ENCODE data around the gene HECTD3.

The HECTD3 gene

GRCh38 chr1:45023663-45024062, 12.5 kb upstream of the HECTD3 start:
- no peak for TF ChIP-seq CTCF (IDR thresholded peaks at IDR 0.05)
- Histone ChIP-seq H3K9me3 (no peaks in the 10 kb centered on the region), H3K36me3 (no peaks in the 10 kb centered on the region), H3K4me3 (no peak overlapping the region), H3K27ac (no peak overlapping the region), H3K4me1 (peaks cover 0 to 1% (median 0%) of the 10 kb centered on the region in 4 donors), H3K27me3 (no peaks in the 10 kb centered on the region)
- intact Hi-C loops (cut with DNase I; ENCODE audit: low total_unique reads): no loop called here
- DNase-seq: no peak

DNA sequence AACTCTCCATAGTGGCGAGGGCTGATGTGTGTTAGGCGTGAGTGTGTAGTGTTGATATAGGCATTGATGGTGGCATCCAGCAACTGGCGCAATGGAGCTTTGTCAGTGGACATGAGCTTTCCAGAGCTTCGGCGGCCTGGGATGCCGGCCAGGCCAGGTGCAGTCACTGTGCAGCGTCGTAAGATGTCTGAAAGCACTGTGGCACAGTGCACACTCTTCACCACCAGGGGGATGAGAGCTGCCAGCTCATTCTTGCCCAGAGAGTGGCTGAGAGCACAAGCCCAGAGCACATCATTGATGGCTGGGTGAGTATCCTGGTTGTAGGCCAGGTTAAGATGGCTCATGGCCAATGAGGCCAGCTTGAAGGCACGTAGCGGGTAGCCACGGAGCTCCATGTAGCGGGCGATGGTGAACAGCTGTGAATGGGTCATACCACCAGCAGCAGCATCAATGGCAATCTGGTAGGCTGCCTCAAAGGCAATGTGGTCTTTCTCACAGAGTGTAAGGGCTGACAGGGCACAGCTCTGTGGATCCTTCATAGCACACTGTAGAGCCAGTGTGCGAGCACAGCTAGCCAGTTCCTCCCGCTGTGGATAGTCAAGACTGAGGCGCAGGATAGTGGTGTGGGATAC, 7.6 kb upstream of the HECTD3 start:
- DNase-seq: no peak

GRCh38 chr1:45016767-45017166, 5.6 kb upstream of the HECTD3 start:
- Histone ChIP-seq H3K27me3 (no peaks in the 10 kb centered on the region), H3K4me1 (peaks cover 5 to 32% (median 21%) of the 10 kb centered on the region in 4 donors), H3K27ac (no peak overlapping the region), H3K9me3 (no peaks in the 10 kb centered on the region), H3K4me3 (no peak overlapping the region), H3K36me3 (peaks cover 0 to 8% (median 0%) of the 10 kb centered on the region in 3 donors)
- intact Hi-C loops (cut with DNase I; ENCODE audit: low total_unique reads): no loop called here
- no peak for DNase-seq
- no peak for TF ChIP-seq CTCF (IDR thresholded peaks at IDR 0.05)

More for the DNA sequence above, 7.6 kb upstream of the HECTD3 start:
- intact Hi-C loops (cut with DNase I; ENCODE audit: low total_unique reads): no loop called here
- no peak overlapping the region for H3K27ac ChIP-seq
- no peaks in the 10 kb centered on the region for H3K27me3 ChIP-seq
- H3K4me3 ChIP-seq: no peak overlapping the region
- H3K36me3 ChIP-seq: peaks cover 0 to 8% (median 0%) of the 10 kb centered on the region in 3 donors
- peak; percentile 54 to 57 for TF ChIP-seq CTCF (IDR thresholded peaks at IDR 0.05)
- H3K4me1 ChIP-seq: peaks cover 0 to 16% (median 8%) of the 10 kb centered on the region in 4 donors
- no peaks in the 10 kb centered on the region for H3K9me3 ChIP-seq

DNA sequence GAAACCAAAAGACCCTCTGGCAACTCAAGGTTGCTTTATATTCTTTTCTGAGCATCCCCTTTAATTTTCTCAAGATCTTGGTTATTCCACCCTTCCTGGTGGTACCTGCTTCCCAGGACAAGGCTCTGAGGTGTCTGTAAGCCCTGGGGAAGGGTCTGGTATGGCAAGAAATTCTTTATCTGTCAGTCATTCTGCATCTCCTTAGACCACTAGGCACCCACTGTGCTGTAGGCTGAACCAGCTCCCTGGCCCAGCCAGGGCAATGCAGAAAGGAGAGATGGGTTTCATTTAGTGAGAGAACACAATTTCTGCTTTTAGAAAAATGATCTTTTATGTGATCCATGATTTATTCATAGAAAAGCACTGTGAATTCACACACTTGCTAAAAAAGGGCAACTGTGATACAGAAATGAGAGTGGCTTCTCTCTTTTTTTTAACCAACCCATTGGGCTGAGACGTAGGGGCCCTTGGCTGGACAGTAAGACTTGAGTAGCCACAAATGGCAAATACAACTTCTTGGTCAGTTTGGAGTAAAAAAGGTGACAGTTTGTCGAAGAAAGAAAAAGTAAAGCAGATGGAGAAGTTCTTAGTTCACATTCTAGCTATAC, 5.1 kb upstream of the HECTD3 start:
- no peak overlapping the region for H3K27ac ChIP-seq
- peaks cover 5 to 37% (median 27%) of the 10 kb centered on the region in 4 donors for H3K4me1 ChIP-seq
- intact Hi-C loops (cut with DNase I; ENCODE audit: low total_unique reads): no loop called here

GRCh38 chr1:45015683-45016082, 4.6 kb upstream of the HECTD3 start:
- Histone ChIP-seq H3K4me1 (peaks cover 5 to 37% (median 27%) of the 10 kb centered on the region in 4 donors), H3K9me3 (no peaks in the 10 kb centered on the region), H3K27me3 (no peaks in the 10 kb centered on the region), H3K27ac (no peak overlapping the region), H3K36me3 (peaks cover 0 to 8% (median 0%) of the 10 kb centered on the region in 3 donors), H3K4me3 (no peak overlapping the region)
- DNase-seq: no peak
- intact Hi-C loops (cut with DNase I; ENCODE audit: low total_unique reads): loop anchor here (2.0 kb wide), 1 partner anchor 285 kb away; no protein-coding TSS in a partner anchor
- TF ChIP-seq CTCF (IDR thresholded peaks at IDR 0.05): no peak

More for the DNA sequence above, 5.1 kb upstream of the HECTD3 start:
- no peaks in the 10 kb centered on the region for H3K9me3 ChIP-seq
- no peak for TF ChIP-seq CTCF (IDR thresholded peaks at IDR 0.05)
- no peak for DNase-seq
- peaks cover 0 to 8% (median 0%) of the 10 kb centered on the region in 3 donors for H3K36me3 ChIP-seq
- H3K27me3 ChIP-seq: no peaks in the 10 kb centered on the region
- no peak overlapping the region for H3K4me3 ChIP-seq
